OCI-LY7 (cell line): ENCODE measurements around the gene NSRP1. TPM values are rescaled to one million over a fixed set of nuclear protein-coding genes. Genes with fewer than 3 reads are reported as not detected.

Experiments
- BruUV-seq: library from RNA; stranded (reverse); fragments of 400-500 nt; replicated peaks from 2 replicates; lab custom pipeline; 2021; lab: Mats Ljungman, UMichigan
- CTCF ChIA-PET: fragments of 300-600 bp; sonication (Branson Sonifier 250); formaldehyde crosslinking; loops from one replicate; lab custom pipeline; 2022; ENCODE audit warnings: antibody characterized with exemption; ENCODE audit not compliant: unreplicated experiment; lab: Charles Lee
- POLR2A ChIA-PET: fragments of 300-600 bp; sonication (Branson Sonifier 250); formaldehyde crosslinking; loops from one replicate; lab custom pipeline; 2022; ENCODE audit warnings: antibody characterized with exemption; lab: Charles Lee
- DNase-seq: peaks from one replicate; pipeline ENCODE4 v3.0.0-alpha.2; 2015; ENCODE audit warnings: low spot score
- H2AFZ ChIP-seq: fragments of 200-600 bp; sonication (generic), shearing (Covaris generic); 2 replicates; pipeline ENCODE4 v1.6.1; 2014; ENCODE audit warnings: mild to moderate bottlenecking, antibody characterized with exemption, low read length, moderate library complexity
- H3K27ac ChIP-seq: fragments of 200-600 bp; sonication (generic); 2 replicates; pipeline ENCODE4 v1.5.1; 2014; ENCODE audit warnings: mixed run types, low read depth, mild to moderate bottlenecking, moderate library complexity, low read length, inconsistent platforms; ENCODE audit not compliant: poor library complexity, severe bottlenecking
- H3K36me3 ChIP-seq: fragments of 200-600 bp; sonication (generic); 2 replicates; pipeline ENCODE4 v1.6.1; 2014; ENCODE audit warnings: mild to moderate bottlenecking, antibody characterized with exemption, low read length, moderate library complexity, mixed read lengths; ENCODE audit not compliant: insufficient read depth
- H3K4me1 ChIP-seq: fragments of 200-600 bp; sonication (generic); 2 replicates; pipeline ENCODE4 v1.5.1; 2014; ENCODE audit warnings: mild to moderate bottlenecking, low read length; ENCODE audit not compliant: insufficient read depth, poor library complexity, severe bottlenecking
- H3K4me2 ChIP-seq: fragments of 200-600 bp; sonication (generic); 2 replicates; pipeline ENCODE4 v1.6.1; 2014; ENCODE audit warnings: mild to moderate bottlenecking, low read length
- H3K4me3 ChIP-seq: fragments of 200-600 bp; sonication (generic); 2 replicates; pipeline ENCODE4 v1.5.1; 2014; ENCODE audit warnings: mild to moderate bottlenecking, low read depth, low read length; ENCODE audit not compliant: poor library complexity, severe bottlenecking
- H3K79me2 ChIP-seq: fragments of 200-600 bp; sonication (generic); 2 replicates; pipeline ENCODE4 v1.6.1; 2016; ENCODE audit warnings: low read depth, mild to moderate bottlenecking, low read length, moderate library complexity, mixed read lengths; ENCODE audit not compliant: insufficient read depth
- H3K9me2 ChIP-seq: fragments of 200-600 bp; sonication (generic); 2 replicates; pipeline ENCODE4 v1.6.1; 2016; ENCODE audit warnings: mild to moderate bottlenecking, low read length, mixed read lengths; ENCODE audit not compliant: insufficient read depth
- H3K9me3 ChIP-seq: fragments of 200-600 bp; sonication (generic); 2 replicates; pipeline ENCODE4 v1.6.1; 2014; ENCODE audit warnings: mild to moderate bottlenecking, mixed run types, low read length, mixed read lengths
- H4K20me1 ChIP-seq: fragments of 200-600 bp; sonication (generic); 2 replicates; pipeline ENCODE4 v1.6.1; 2014; ENCODE audit warnings: mild to moderate bottlenecking, antibody characterized with exemption, low read length, moderate library complexity, mixed read lengths; ENCODE audit not compliant: insufficient read depth
- CTCF ChIP-seq: fragments of 200-600 bp; sonication (generic); conservative IDR thresholded peaks from 2 replicates; pipeline ENCODE4 v1.5.1; 2014; ENCODE audit warnings: mild to moderate bottlenecking, antibody characterized with exemption, low read length, moderate library complexity, mixed read lengths
- EZH2phosphoT487 ChIP-seq: fragments of 200-600 bp; sonication (generic); IDR thresholded peaks from 2 replicates; pipeline ENCODE4 v1.6.1; 2018; ENCODE audit warnings: low read depth, borderline replicate concordance, mild to moderate bottlenecking, mixed run types, antibody characterized with exemption, low read length, moderate library complexity, mixed read lengths
- intact Hi-C: fragments of 100-400 bp; cut with micrococcal nuclease; formaldehyde crosslinking; loops from one replicate; pipeline ENCODE4 v1.10.0; 2022; ENCODE audit not compliant: unreplicated experiment
- total RNA-seq, 2 experiments: library from RNA; depleted of rRNA in 1 of 2; stranded (reverse); fragments of >200 nt in 1 of 2; shearing (Covaris generic) in 1 of 2; gene quantifications; 2 replicates each; pipeline ENCODE4 v1.2.3, GENCODE V29; 2014 to 2022

The NSRP1 gene
- total RNA-seq, 2 experiments from 2014 or later, result 18.6 to 44.1 TPM

GRCh38 chr17:30093463-30094147 is 23.0 kb upstream of the NSRP1 start:
- POLR2A ChIA-PET, result interaction anchor here (0.7 to 1.2 kb wide), 3 partner anchors 9 to 129 kb away, joined by 3 read pairs; no protein-coding TSS in a partner anchor
- Histone ChIP-seq H3K9me3 (no peaks in the 10 kb centered on the region), H2AFZ (no peak overlapping the region; the same call in 1 of the 2 replicates)

DNA sequence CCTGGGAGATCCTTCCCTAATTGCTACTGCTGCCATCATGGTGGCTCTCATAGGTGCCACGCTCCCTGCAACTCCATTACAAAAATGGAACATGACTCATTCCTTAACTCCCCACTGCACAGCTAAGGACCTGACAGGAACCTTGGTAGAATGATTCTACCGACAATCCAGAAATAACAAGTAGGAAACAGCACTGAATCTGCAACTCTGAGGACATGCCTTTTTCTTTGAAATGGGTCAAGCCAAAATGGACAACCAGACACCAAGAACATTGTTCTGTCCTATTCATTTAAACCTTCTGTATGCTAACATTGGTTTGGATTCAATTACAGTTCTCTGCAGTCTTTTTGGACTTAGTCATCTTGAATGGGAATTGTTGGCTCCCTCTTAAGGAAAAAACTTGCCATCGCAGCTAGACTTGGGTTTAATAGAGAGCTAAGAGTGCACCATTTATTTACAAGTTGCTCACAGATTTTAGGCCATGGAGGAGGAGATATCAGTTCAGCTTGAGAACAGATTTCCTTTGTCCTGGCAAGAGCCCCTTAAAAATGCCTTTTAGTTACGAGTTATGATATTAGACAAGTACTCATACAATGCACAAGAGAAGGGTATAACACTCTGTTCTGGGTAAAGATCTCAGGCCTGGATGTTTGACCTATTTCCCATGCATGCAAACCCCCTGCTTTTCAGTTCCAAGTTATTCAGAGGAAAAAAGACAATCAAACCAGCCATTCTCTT is 20.9 kb upstream of the NSRP1 start:
- Histone ChIP-seq H3K4me2 (no peak overlapping the region), H3K9me2 (no peaks in the 10 kb centered on the region), H3K4me3 (no peak overlapping the region), H3K79me2 (no peaks in the 10 kb centered on the region), H3K27ac (no peak overlapping the region), H3K9me3 (no peaks in the 10 kb centered on the region), H2AFZ (peak overlapping the region; percentile 28; the same call in 1 of the 2 replicates), H3K36me3 (no peaks in the 10 kb centered on the region), H4K20me1 (no peaks in the 10 kb centered on the region), H3K4me1 (peaks cover 6% of the 10 kb centered on the region)
- ChIA-PET POLR2A (interaction anchor here (1.2 kb wide), 1 partner anchor 14 kb away, joined by 4 read pairs; no protein-coding TSS in a partner anchor), CTCF (no interaction called here)
- no TSS peak for BruUV-seq
- no peak for TF ChIP-seq EZH2phosphoT487
- peak; percentile 79 for TF ChIP-seq CTCF
- intact Hi-C loops, result no loop called here
- peak; percentile 55 for DNase-seq

More at GRCh38 chr17:30093463-30094147, 23.0 kb upstream of the NSRP1 start:
- Histone ChIP-seq H3K79me2 (no peaks in the 10 kb centered on the region), H3K4me2 (no peak overlapping the region), H3K4me1 (peaks cover 6% of the 10 kb centered on the region), H4K20me1 (no peaks in the 10 kb centered on the region), H3K36me3 (no peaks in the 10 kb centered on the region), H3K9me2 (no peaks in the 10 kb centered on the region), H3K27ac (no peak overlapping the region), H3K4me3 (no peak overlapping the region)
- no TSS peak for BruUV-seq
- intact Hi-C loops, result loop anchor here (1.0 to 5.0 kb wide), 4 partner anchors 67 to 476 kb away; no protein-coding TSS in a partner anchor
- TF ChIP-seq CTCF, result peak; percentile 95
- no peak for TF ChIP-seq EZH2phosphoT487
- DNase-seq, result peak; percentile 63
- CTCF ChIA-PET, result interaction anchor here (0.5 kb wide), 1 partner anchor 17 kb away, joined by 3 read pairs; no protein-coding TSS in a partner anchor
